HCT116 (cell line): ENCODE results near the gene CCND1. TPM values are rescaled to one million over a fixed set of nuclear protein-coding genes. Genes with fewer than 3 reads are reported as not detected.

ENCODE experiments used
- ATAC-seq: fragments of 200-7000 bp; cut with Tn5 transposase; 2 replicates; pipeline ENCODE4 v1.9.1; 2020; ENCODE audit warnings: mild to moderate bottlenecking, moderate library complexity
- BruUV-seq: library from RNA; stranded (reverse); fragments of 400-500 nt; replicated peaks from 2 replicates; lab custom pipeline; 2021; lab: Mats Ljungman, UMichigan
- CTCF ChIA-PET: fragments of 300-600 bp; sonication (Branson Sonifier 250); formaldehyde crosslinking; loops from one replicate; lab custom pipeline; 2021; ENCODE audit warnings: antibody characterized with exemption; lab: Charles Lee
- POLR2A ChIA-PET: fragments of 300-600, 350-600 bp; sonication (Branson Sonifier 250); formaldehyde crosslinking; loops from one replicate; lab custom pipeline; 2021; ENCODE audit warnings: antibody characterized with exemption; lab: Charles Lee
- RAD21 ChIA-PET, 2 experiments: fragments of 300-600 bp; sonication (Branson Sonifier 250); formaldehyde crosslinking; loops; one replicate each; lab custom pipeline; 2023; ENCODE audit warnings: low total read pairs in 2 of 2; ENCODE audit not compliant: uncharacterized antibody in 2 of 2, unreplicated experiment in 2 of 2, low non-redundant PET in 1 of 2; lab: Charles Lee
- DNase-seq: peaks from one replicate; pipeline ENCODE4 v3.0.0-alpha.2; 2010; ENCODE audit warnings: low read depth, low spot score
- H2AFZ ChIP-seq: fragments of 200-600 bp; shearing (Covaris generic), sonication (generic); 2 replicates; pipeline ENCODE4 v1.6.1; 2017; ENCODE audit warnings: low read depth, mixed run types, mixed read lengths, antibody characterized with exemption, low read length; ENCODE audit not compliant: poor library complexity, severe bottlenecking
- H3K27ac ChIP-seq: 2 replicates; pipeline ENCODE4 v1.5.1; 2012; ENCODE audit warnings: low read depth, low read length
- H3K27me3 ChIP-seq: fragments of 200-600 bp; sonication (generic); 2 replicates; pipeline ENCODE4 v1.6.1; 2016; ENCODE audit warnings: mixed run types, low read length, mixed read lengths; ENCODE audit not compliant: insufficient read depth
- H3K36me3 ChIP-seq, 2 experiments: fragments of 200-500 bp in 1 of 2; fragments of 200-600 bp in 1 of 2; sonication (Bioruptor generic) in 1 of 2; sonication (generic) in 1 of 2; 2 replicates each; pipeline versions ENCODE4 v1.5.1 to v1.6.1; 2014 to 2016; ENCODE audit warnings: low read length in 2 of 2, inconsistent platforms in 1 of 2, mixed read lengths in 1 of 2, mixed run types in 1 of 2; ENCODE audit not compliant: insufficient read depth in 2 of 2, control insufficient read depth in 1 of 2
- H3K4me1 ChIP-seq, 2 experiments: fragments of 200-600 bp in 1 of 2; sonication (generic) in 1 of 2; 2 replicates each; pipeline versions ENCODE4 v1.5.1 to v1.6.1; 2012 to 2017; ENCODE audit warnings: low read length in 2 of 2, inconsistent platforms in 1 of 2, mild to moderate bottlenecking in 1 of 2, mixed read lengths in 1 of 2, mixed run types in 1 of 2, moderate library complexity in 1 of 2; ENCODE audit not compliant: insufficient read depth in 2 of 2, control insufficient read depth in 1 of 2
- H3K4me2 ChIP-seq: fragments of 200-600 bp; sonication (generic); 2 replicates; pipeline ENCODE4 v1.6.1; 2017; ENCODE audit warnings: mixed run types, low read length, mixed read lengths
- H3K4me3 ChIP-seq, 2 experiments: fragments of 200-600 bp in 1 of 2; sonication (generic) in 1 of 2; replicated peaks in 1 of 2; 2 replicates each; pipeline ENCODE4 v1.5.1; 2011 to 2016; ENCODE audit warnings: low read length in 2 of 2, control low read depth in 1 of 2, low read depth in 1 of 2, mild to moderate bottlenecking in 1 of 2, mixed read lengths in 1 of 2, mixed run types in 1 of 2
- H3K79me2 ChIP-seq: fragments of 200-600 bp; sonication (generic); 2 replicates; pipeline ENCODE4 v1.6.1; 2017; ENCODE audit warnings: mild to moderate bottlenecking, mixed run types, low read length, moderate library complexity, mixed read lengths; ENCODE audit not compliant: insufficient read depth
- H3K9ac ChIP-seq: fragments of 200-600 bp; sonication (generic); 2 replicates; pipeline ENCODE4 v1.6.1; 2016; ENCODE audit warnings: low read length, mixed read lengths
- H3K9me2 ChIP-seq: fragments of 200-600 bp; sonication (generic), shearing (Covaris generic); 2 replicates; pipeline ENCODE4 v1.6.1; 2017; ENCODE audit warnings: mixed run types, mild to moderate bottlenecking, moderate library complexity; ENCODE audit not compliant: insufficient read depth
- H3K9me3 ChIP-seq, 2 experiments: fragments of 200-500 bp in 1 of 2; fragments of 200-600 bp in 1 of 2; sonication (Bioruptor generic) in 1 of 2; sonication (generic) in 1 of 2; 2 replicates each; pipeline ENCODE4 v1.6.1; 2014 to 2017; ENCODE audit warnings: low read length in 2 of 2, mixed read lengths in 2 of 2, inconsistent platforms in 1 of 2, low read depth in 1 of 2, mild to moderate bottlenecking in 1 of 2, mixed run types in 1 of 2, moderate library complexity in 1 of 2; ENCODE audit not compliant: control insufficient read depth in 1 of 2, insufficient read depth in 1 of 2
- H4K20me1 ChIP-seq: fragments of 200-600 bp; sonication (generic), shearing (Covaris generic); 2 replicates; pipeline ENCODE4 v1.6.1; 2017; ENCODE audit warnings: mixed run types, mild to moderate bottlenecking, moderate library complexity; ENCODE audit not compliant: insufficient read depth
- ATF3 ChIP-seq: IDR thresholded peaks from 2 replicates; pipeline ENCODE4 v1.6.1; 2012
- CEBPB ChIP-seq: IDR thresholded peaks from 2 replicates; pipeline ENCODE4 v1.6.1; 2012; ENCODE audit warnings: low read depth
- FOSL1 ChIP-seq: IDR thresholded peaks from 2 replicates; pipeline ENCODE4 v1.6.1; 2012; ENCODE audit warnings: low read depth
- SIN3A ChIP-seq: IDR thresholded peaks from 2 replicates; pipeline ENCODE4 v1.6.1; 2012; ENCODE audit warnings: low read depth
- SRF ChIP-seq: IDR thresholded peaks from 2 replicates; pipeline ENCODE4 v1.6.1; 2012; ENCODE audit warnings: low read depth
- ZBTB33 ChIP-seq: IDR thresholded peaks from 2 replicates; pipeline ENCODE4 v1.6.1; 2011; ENCODE audit warnings: mild to moderate bottlenecking, low read length, moderate library complexity; ENCODE audit not compliant: insufficient replicate concordance; ENCODE audit errors: extremely low read depth
- ZNF274 ChIP-seq: fragments of 200-500 bp; sonication (Bioruptor generic); IDR thresholded peaks from 2 replicates; pipeline ENCODE4 v1.6.1; 2014; ENCODE audit warnings: mild to moderate bottlenecking, low read depth, low read length, inconsistent platforms
- intact Hi-C: fragments of 100-400 bp; cut with micrococcal nuclease; formaldehyde crosslinking; loops from 2 replicates; pipeline ENCODE4 v1.10.0; 2022
- total RNA-seq: library from RNA; stranded (reverse); gene quantifications from one replicate; pipeline ENCODE4 v1.2.1, GENCODE V29; 2021; ENCODE audit not compliant: unreplicated experiment
- TF ChIP-seq, protein P1 (sequence below), 3 experiments: fragments of 200-600 bp in 1 of 3; sonication (generic) in 1 of 3; IDR thresholded peaks in 2 of 3; conservative IDR thresholded peaks in 1 of 3; 2 replicates each; pipeline ENCODE4 v1.5.1; 2012 to 2017; ENCODE audit warnings: low read depth in 2 of 3, low read length in 2 of 3, antibody characterized with exemption in 1 of 3, borderline replicate concordance in 1 of 3, control low read depth in 1 of 3, mild to moderate bottlenecking in 1 of 3, mixed read lengths in 1 of 3, mixed run types in 1 of 3, moderate library complexity in 1 of 3; ENCODE audit not compliant: insufficient read depth in 1 of 3
- TF ChIP-seq, protein P2 (sequence below): IDR thresholded peaks from 2 replicates; pipeline ENCODE4 v1.6.1; 2012

CCND1 gene
- total RNA-seq, 1 experiment from 2014 or later, result 601 TPM

- no peak for TF ChIP-seq ZBTB33
- TF ChIP-seq ATF3, result no peak
- no peak for TF ChIP-seq SRF
- TF ChIP-seq ZNF274, result no peak
- no peak for TF ChIP-seq FOSL1
- TF ChIP-seq SIN3A, result no peak
- no peak for TF ChIP-seq CEBPB
These were observed 2.7 kb downstream of the CCND1 start (continued) for GRCh38 chr11:69643646-69644045.

DNA sequence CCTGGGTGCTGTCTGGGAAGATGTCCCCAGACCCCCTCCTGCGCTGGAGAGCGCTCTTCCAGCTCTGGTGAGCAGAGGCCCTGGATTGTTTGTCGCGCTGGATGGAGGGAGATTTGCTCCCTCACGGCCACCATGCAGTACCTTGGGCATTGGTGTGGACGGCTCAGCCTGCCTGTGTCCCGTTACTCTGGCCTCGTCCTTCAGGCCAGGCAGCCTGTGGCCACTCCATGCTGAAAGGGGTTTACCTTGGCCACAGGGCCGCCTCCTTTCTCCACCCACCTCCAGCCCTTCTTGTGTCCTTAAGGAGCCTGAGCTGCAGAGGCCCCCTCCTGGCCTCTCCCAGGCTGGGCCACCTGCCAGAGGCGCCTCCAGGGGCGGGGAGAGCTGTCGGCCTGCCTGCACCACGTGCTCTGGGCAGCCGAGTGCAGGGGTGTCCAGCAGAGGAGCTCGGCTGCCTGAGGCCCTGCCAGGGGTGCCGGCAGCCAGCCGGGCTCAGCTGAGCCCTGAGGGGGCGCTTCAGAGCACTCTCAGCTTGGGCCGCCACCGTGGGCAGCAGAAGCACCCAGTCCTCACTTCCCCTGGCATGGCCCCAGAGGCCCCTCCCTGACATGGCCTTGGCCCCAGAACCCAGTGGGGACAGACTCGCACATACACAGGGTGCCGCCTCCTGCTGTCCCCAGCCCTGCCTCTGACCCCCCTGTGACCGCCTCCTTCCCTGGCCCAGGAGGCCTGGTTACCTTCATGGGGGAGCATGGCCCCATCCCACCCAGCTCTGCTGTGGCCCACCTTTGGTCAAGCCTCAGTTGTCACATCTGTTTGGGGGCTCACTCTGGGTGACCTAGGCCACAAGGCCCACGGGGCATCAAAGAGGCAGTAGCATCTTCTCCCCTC is 3.4 kb downstream of the CCND1 start:
- BruUV-seq, result no TSS peak
- H3K9me2 ChIP-seq, result no peaks in the 10 kb centered on the region
- intact Hi-C loops, result no loop called here
- peaks cover 29 to 57% of the 10 kb centered on the region in 2 experiments for H3K36me3 ChIP-seq
- H3K4me2 ChIP-seq, result peak overlapping the region; percentile 90
- ATAC-seq, result peak; percentile 6
- H3K27ac ChIP-seq, result peak overlapping the region; percentile 96
- H3K4me1 ChIP-seq, result peaks cover 10 to 62% of the 10 kb centered on the region in 2 experiments
- H3K27me3 ChIP-seq, result no peaks in the 10 kb centered on the region
- ChIA-PET CTCF (interaction anchor here (1.0 to 1.9 kb wide), 4 partner anchors 25 to 543 kb away, joined by 3 to 6 read pairs (median 4); partner anchors contain the start of gene MYEOV), POLR2A (interaction anchor here (1.0 to 2.1 kb wide), 3 partner anchors 345 to 350 kb away, joined by 4 to 10 read pairs (median 6); partner anchors contain the start of gene MYEOV), RAD21 (interaction anchor here (0.6 to 1.8 kb wide), 4 partner anchors 350 to 543 kb away, joined by 5 to 6 read pairs (median 5); partner anchors contain the start of gene MYEOV (in 2 of the 2))
- H2AFZ ChIP-seq, result no peak overlapping the region
- H3K79me2 ChIP-seq, result peaks cover 95% of the 10 kb centered on the region
- TF ChIP-seq, protein P1, sequence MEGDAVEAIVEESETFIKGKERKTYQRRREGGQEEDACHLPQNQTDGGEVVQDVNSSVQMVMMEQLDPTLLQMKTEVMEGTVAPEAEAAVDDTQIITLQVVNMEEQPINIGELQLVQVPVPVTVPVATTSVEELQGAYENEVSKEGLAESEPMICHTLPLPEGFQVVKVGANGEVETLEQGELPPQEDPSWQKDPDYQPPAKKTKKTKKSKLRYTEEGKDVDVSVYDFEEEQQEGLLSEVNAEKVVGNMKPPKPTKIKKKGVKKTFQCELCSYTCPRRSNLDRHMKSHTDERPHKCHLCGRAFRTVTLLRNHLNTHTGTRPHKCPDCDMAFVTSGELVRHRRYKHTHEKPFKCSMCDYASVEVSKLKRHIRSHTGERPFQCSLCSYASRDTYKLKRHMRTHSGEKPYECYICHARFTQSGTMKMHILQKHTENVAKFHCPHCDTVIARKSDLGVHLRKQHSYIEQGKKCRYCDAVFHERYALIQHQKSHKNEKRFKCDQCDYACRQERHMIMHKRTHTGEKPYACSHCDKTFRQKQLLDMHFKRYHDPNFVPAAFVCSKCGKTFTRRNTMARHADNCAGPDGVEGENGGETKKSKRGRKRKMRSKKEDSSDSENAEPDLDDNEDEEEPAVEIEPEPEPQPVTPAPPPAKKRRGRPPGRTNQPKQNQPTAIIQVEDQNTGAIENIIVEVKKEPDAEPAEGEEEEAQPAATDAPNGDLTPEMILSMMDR (IDR thresholded peaks at IDR 0.05 in 2 of 3, conservative IDR thresholded peaks at IDR 0.05 in 1 of 3; ENCODE audit: borderline replicate concordance in 1 of 3, insufficient read depth in 1 of 3, low read depth in 2 of 3, low read length in 2 of 3), result peak in 1 of 3 experiments; percentile 1; a peak in 1 of 6 replicates
- TF ChIP-seq, protein P2, sequence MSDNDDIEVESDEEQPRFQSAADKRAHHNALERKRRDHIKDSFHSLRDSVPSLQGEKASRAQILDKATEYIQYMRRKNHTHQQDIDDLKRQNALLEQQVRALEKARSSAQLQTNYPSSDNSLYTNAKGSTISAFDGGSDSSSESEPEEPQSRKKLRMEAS, result no peak
- peaks cover 40% of the 10 kb centered on the region; the same call in 1 of the 2 replicates for H4K20me1 ChIP-seq
- H3K9ac ChIP-seq, result peak overlapping the region; percentile 100
- DNase-seq, result no peak
- H3K4me3 ChIP-seq, result peak overlapping the region; percentile 96 to 99
- H3K9me3 ChIP-seq, result no peaks in the 10 kb centered on the region
